GM23338 (cell line): ENCODE results near the gene GNAS. TPM values are rescaled to one million over a fixed set of nuclear protein-coding genes. Genes with fewer than 3 reads are reported as not detected.

Experiments
- ATAC-seq: fragments of 200-7000 bp; cut with Tn5 transposase; 3 replicates; pipeline ENCODE4 v1.9.1; 2020
- DNase-seq: peaks from one replicate; pipeline ENCODE4 v3.0.0-alpha.2; 2015; ENCODE audit warnings: low spot score
- H2AFZ ChIP-seq: fragments of 200-600 bp; sonication (generic); 2 replicates; pipeline ENCODE4 v1.8.0; 2016; ENCODE audit warnings: antibody characterized with exemption, mild to moderate bottlenecking, moderate library complexity
- H3F3A ChIP-seq: fragments of 200-600 bp; sonication (generic); replicated peaks from 2 replicates; pipeline ENCODE4 v1.8.0; 2017; ENCODE audit warnings: antibody characterized with exemption, mixed run types, low read depth
- H3K27ac ChIP-seq: fragments of 200-600 bp; sonication (generic); 2 replicates; pipeline ENCODE4 v1.6.1; 2016; ENCODE audit warnings: low read depth
- H3K27me3 ChIP-seq: fragments of 200-600 bp; sonication (generic); 2 replicates; pipeline ENCODE4 v1.8.0; 2016; ENCODE audit warnings: mild to moderate bottlenecking, mixed run types, moderate library complexity; ENCODE audit not compliant: insufficient read depth
- H3K36me3 ChIP-seq: fragments of 200-600 bp; sonication (generic); 2 replicates; pipeline ENCODE4 v1.8.0; 2016; ENCODE audit warnings: mild to moderate bottlenecking; ENCODE audit not compliant: insufficient read depth
- H3K4me1 ChIP-seq: fragments of 200-600 bp; sonication (generic); 2 replicates; pipeline ENCODE4 v1.8.0; 2016; ENCODE audit warnings: mild to moderate bottlenecking, moderate library complexity; ENCODE audit not compliant: insufficient read depth
- H3K4me2 ChIP-seq: fragments of 200-600 bp; sonication (generic); 2 replicates; pipeline ENCODE4 v1.7.1; 2017; ENCODE audit warnings: mixed run types
- H3K4me3 ChIP-seq: fragments of 200-600 bp; sonication (generic); 2 replicates; pipeline ENCODE4 v1.6.1; 2016; ENCODE audit warnings: mixed run types
- H3K79me2 ChIP-seq: fragments of 200-600 bp; sonication (generic); replicated peaks from 2 replicates; pipeline ENCODE4 v1.8.0; 2017; ENCODE audit warnings: mild to moderate bottlenecking; ENCODE audit not compliant: insufficient read depth
- H3K9me2 ChIP-seq: fragments of 200-600 bp; sonication (generic); 2 replicates; pipeline ENCODE4 v1.8.0; 2017; ENCODE audit not compliant: insufficient read depth
- H4K20me1 ChIP-seq: fragments of 200-600 bp; sonication (generic); replicated peaks from 2 replicates; pipeline ENCODE4 v1.8.0; 2017; ENCODE audit warnings: mild to moderate bottlenecking; ENCODE audit not compliant: insufficient read depth
- H3K27ac Mint-ChIP-seq: 2 replicates; pipeline ENCODE4 v1.8.0; 2020; ENCODE audit warnings: inconsistent platforms, mild to moderate bottlenecking, moderate library complexity, mixed read lengths
- H3K27me3 Mint-ChIP-seq: 3 replicates; pipeline ENCODE4 v1.8.0; 2022; ENCODE audit warnings: low read depth, mild to moderate bottlenecking, moderate library complexity, mixed read lengths, inconsistent platforms; ENCODE audit not compliant: insufficient read depth, poor library complexity
- H3K36me3 Mint-ChIP-seq: 3 replicates; pipeline ENCODE4 v1.8.0; 2021; ENCODE audit warnings: low read depth, mild to moderate bottlenecking, inconsistent platforms, moderate library complexity, mixed read lengths
- H3K4me1 Mint-ChIP-seq: 3 replicates; pipeline ENCODE4 v1.8.0; 2020; ENCODE audit warnings: mild to moderate bottlenecking, inconsistent platforms, mixed read lengths
- H3K4me3 Mint-ChIP-seq: 3 replicates; pipeline ENCODE4 v1.8.0; 2021; ENCODE audit warnings: moderate library complexity, mild to moderate bottlenecking, inconsistent platforms, mixed read lengths
- H3K9me3 Mint-ChIP-seq: 3 replicates; pipeline ENCODE4 v1.8.0; 2020; ENCODE audit warnings: moderate library complexity, mild to moderate bottlenecking, inconsistent platforms, mixed read lengths
- CREB1 ChIP-seq: fragments of 250-450 bp; sonication (Bioruptor Pico); IDR thresholded peaks from 2 replicates; pipeline ENCODE4 v1.5.0; 2020; ENCODE audit warnings: low read depth, mild to moderate bottlenecking, moderate library complexity
- CTCF ChIP-seq, 2 experiments: fragments of 200-600 bp in 1 of 2; sonication (generic) in 1 of 2; conservative IDR thresholded peaks; 2 replicates each; pipeline versions ENCODE4 v1.5.1 to v1.6.1; 2016 to 2017; ENCODE audit warnings: antibody characterized with exemption in 2 of 2, low read depth in 2 of 2, mild to moderate bottlenecking in 2 of 2, moderate library complexity in 1 of 2
- EZH2phosphoT487 ChIP-seq: fragments of 200-600 bp; sonication (generic); IDR thresholded peaks from one replicate; pipeline ENCODE4 v1.8.1; 2018; ENCODE audit warnings: antibody characterized with exemption; ENCODE audit not compliant: unreplicated experiment
- NANOG ChIP-seq: IDR thresholded peaks from 2 replicates; pipeline ENCODE4 v1.6.1; 2016; ENCODE audit warnings: antibody characterized with exemption, borderline replicate concordance
- POLR2AphosphoS5 ChIP-seq: IDR thresholded peaks from 2 replicates; pipeline ENCODE4 v1.6.1; 2016; ENCODE audit warnings: antibody characterized with exemption, low read depth
- ZNF462 ChIP-seq: fragments of 250-450 bp; sonication (Bioruptor Pico); IDR thresholded peaks from 2 replicates; pipeline ENCODE4 v1.5.0; 2020; ENCODE audit warnings: mild to moderate bottlenecking, moderate library complexity
- polyA plus RNA-seq: library from polyadenylated mRNA; unstranded; fragments of >200 nt; fragmentation: Nextera tagmentation; extraction: Ambion mirVana; gene quantifications from 2 replicates; pipeline ENCODE4 v1.2.1, GENCODE V29; 2016
- total RNA-seq: library from RNA; depleted of rRNA; stranded (reverse); fragments of >200 nt; shearing (Covaris generic); gene quantifications from 2 replicates; pipeline ENCODE4 v1.2.3, GENCODE V29; 2014
- TF ChIP-seq, protein P1 (sequence below): IDR thresholded peaks from one replicate; pipeline ENCODE4 v1.6.1; 2018; ENCODE audit warnings: antibody characterized with exemption; ENCODE audit not compliant: unreplicated experiment

Gene GNAS
- total and polyA plus RNA-seq, 2 experiments from 2014 or later, result 917 to 1,042 TPM

- no peak for TF ChIP-seq ZNF462 (CRISPR knock-in tag)
- TF ChIP-seq CTCF (conservative IDR thresholded peaks at IDR 0.05; ENCODE audit: low read depth in 2 of 2), result no peak
- TF ChIP-seq EZH2phosphoT487, result no peak
These were observed 60.6 kb downstream of the GNAS start (continued) for GRCh38 chr20:58913079-58913478.

DNA sequence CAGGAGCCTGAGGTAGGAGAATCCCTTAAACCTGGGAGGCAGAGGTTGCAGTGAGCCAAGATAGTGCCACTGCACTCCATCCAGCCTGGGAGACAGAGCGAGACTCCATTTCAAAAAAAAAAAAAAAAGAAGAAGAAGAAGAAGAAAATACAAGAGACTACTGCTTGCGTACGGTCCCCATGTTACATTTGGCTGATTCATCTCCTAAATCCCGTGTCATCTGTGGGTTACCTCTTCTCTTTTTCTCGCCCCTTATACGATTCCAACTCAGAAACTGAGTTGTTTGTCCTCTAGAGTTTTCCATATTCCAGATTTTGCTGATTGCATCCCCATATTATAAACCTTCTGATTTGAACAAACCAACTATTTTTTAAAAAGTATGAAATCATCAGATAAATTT, 66.1 kb downstream of the GNAS start:
- Histone ChIP-seq H3K79me2 (no peaks in the 10 kb centered on the region), H3K4me3 (no peak overlapping the region), H4K20me1 (no peaks in the 10 kb centered on the region), H3K4me2 (no peak overlapping the region), H2AFZ (no peak overlapping the region), H3K9me2 (no peaks in the 10 kb centered on the region), H3K27ac (no peak overlapping the region), H3K4me1 (no peaks in the 10 kb centered on the region), H3F3A (no peaks in the 10 kb centered on the region), H3K36me3 (no peaks in the 10 kb centered on the region), H3K27me3 (no peaks in the 10 kb centered on the region)
- no peak overlapping the region for H3K4me3 Mint-ChIP-seq
- peaks cover under 1% of the 10 kb centered on the region; the same call in 1 of the 3 replicates for H3K4me1 Mint-ChIP-seq
- H3K27ac Mint-ChIP-seq, result no peak overlapping the region
- no peaks in the 10 kb centered on the region for H3K36me3 Mint-ChIP-seq
- peaks cover 2% of the 10 kb centered on the region for H3K27me3 Mint-ChIP-seq
- peaks cover 3% of the 10 kb centered on the region; the same call in 1 of the 3 replicates for H3K9me3 Mint-ChIP-seq
- ATAC-seq (no peak), DNase-seq (no peak)
- TF ChIP-seq CTCF (conservative IDR thresholded peaks at IDR 0.05; ENCODE audit: low read depth in 2 of 2) (no peak), NANOG (no peak), CREB1 (CRISPR knock-in tag) (no peak), POLR2AphosphoS5 (no peak)
- TF ChIP-seq, protein P1, sequence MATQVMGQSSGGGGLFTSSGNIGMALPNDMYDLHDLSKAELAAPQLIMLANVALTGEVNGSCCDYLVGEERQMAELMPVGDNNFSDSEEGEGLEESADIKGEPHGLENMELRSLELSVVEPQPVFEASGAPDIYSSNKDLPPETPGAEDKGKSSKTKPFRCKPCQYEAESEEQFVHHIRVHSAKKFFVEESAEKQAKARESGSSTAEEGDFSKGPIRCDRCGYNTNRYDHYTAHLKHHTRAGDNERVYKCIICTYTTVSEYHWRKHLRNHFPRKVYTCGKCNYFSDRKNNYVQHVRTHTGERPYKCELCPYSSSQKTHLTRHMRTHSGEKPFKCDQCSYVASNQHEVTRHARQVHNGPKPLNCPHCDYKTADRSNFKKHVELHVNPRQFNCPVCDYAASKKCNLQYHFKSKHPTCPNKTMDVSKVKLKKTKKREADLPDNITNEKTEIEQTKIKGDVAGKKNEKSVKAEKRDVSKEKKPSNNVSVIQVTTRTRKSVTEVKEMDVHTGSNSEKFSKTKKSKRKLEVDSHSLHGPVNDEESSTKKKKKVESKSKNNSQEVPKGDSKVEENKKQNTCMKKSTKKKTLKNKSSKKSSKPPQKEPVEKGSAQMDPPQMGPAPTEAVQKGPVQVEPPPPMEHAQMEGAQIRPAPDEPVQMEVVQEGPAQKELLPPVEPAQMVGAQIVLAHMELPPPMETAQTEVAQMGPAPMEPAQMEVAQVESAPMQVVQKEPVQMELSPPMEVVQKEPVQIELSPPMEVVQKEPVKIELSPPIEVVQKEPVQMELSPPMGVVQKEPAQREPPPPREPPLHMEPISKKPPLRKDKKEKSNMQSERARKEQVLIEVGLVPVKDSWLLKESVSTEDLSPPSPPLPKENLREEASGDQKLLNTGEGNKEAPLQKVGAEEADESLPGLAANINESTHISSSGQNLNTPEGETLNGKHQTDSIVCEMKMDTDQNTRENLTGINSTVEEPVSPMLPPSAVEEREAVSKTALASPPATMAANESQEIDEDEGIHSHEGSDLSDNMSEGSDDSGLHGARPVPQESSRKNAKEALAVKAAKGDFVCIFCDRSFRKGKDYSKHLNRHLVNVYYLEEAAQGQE, result no peak
